Measurements from ENCODE around the gene FUT1.

Gene FUT1

GRCh38 chr19:48715681-48716171 lies 36.7 kb downstream of the FUT1 start:
- no peak for DNase-seq

DNA sequence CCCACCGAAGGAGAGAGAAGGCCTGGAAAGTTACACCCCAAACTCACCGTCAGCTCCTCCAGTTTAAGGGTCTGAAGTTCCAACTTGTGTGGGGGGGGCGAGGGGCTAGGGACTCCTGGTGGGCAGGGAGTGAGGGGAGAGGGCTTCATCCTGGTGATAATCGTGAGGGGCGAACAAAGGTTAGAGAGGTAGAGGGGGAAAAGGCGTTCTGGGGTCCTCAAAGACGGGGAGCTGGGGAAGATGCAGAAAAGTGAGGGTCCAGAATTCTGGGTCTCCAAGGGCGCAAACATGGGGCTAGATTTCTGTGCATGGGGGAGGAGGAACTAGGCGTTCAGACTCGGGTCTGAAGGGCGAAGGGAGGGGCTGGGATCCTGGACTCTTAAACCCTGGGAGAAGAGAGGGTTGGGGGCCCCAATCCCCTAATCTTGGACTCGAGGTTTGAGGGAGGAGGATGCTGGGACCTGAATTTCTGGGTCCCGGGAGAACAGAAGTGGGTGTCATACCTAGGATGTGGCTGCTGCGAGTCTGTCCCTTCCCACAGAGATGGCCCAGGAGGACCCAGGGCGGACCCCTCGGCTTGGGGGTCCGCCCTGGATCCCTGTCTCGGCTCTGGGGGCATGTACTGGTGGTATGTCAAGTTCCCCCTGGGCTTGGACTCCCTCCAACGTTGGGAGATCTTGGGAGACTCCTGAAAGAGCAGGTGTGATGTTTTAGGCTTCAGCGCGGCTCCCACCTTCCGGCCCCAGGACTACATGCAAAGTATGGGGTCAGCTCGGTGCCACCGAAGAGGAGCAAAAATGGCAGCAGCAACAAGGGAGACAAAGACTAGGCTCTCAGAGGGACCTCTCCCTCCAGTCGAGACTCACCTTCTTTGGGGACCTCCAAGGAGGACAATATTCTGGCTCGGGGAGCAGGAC lies 37.4 kb downstream of the FUT1 start:
- DNase-seq = no peak

- peak; percentile 99 for DNase-seq
Observed at GRCh38 chr19:48713864-48714755, 38.3 kb downstream of the FUT1 start.

- DNase-seq = no peak
Observed at GRCh38 chr19:48713041-48713863, 39.2 kb downstream of the FUT1 start.

DNA sequence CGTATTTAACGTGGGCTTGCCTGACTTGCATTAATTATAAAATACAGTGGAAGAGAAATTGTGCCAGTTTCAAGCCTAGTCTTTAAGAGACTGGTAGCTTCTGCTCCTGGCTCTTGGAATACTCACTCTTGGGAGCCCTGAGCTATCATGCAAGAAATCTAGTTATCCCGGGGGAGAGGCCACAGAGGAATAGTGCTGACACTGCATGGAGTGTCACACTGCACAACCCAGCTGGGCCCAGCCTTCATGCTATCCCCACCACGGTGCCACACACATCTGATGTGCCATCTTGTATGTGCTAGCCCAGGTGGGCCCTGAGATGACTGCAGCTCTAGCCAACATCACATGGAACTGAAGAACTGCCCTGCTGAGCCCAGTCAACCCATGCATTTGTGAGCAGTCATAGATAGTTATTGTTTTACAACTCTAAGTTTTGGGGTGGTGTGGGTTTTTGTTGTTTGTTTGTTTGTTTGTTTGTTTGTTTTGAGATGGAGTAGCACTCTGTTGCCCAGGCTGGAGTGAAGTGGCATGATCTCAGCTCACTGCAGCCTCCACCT lies 41.3 kb downstream of the FUT1 start:
- no peak for DNase-seq

DNA sequence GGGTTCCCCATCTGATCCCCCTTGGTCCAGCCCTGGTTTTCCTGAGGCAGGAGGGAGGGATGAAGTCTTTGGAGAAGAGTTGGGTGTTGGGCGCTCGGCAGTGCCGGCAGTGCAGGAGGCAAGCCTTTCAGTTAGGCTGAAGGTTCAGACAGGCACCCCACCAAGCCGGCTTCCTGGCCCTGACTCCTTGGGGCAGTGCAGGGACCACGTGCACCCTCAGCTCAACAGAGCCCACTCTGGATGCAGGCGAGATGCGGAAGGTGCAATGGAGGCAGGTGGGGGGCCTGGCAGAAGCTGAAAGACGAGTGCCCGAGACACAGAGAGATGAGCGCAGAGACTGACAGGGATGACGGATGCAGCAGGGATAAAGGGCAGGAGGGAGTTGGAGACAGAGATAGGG lies 44.0 kb downstream of the FUT1 start:
- DNase-seq = no peak

DNA sequence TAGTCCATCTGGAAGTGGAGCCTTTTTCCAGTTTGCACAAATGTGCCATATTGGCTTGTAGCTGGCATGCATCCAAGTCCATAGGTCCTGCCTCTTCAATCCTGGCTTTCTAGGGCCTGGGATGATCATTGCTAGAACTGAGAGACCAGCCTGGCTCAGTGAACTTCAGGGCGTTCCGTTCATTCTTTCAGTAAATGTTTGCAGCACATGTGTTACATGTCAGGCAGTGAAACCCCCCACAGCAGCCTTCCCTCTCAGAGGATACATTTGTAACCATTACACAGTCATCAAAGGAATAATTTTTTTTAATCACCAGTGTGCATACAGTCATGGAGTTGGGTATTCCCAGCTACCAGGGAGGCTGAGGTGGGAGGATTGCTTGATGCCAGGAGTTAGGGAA lies 47.0 kb downstream of the FUT1 start:
- DNase-seq = no peak

DNA sequence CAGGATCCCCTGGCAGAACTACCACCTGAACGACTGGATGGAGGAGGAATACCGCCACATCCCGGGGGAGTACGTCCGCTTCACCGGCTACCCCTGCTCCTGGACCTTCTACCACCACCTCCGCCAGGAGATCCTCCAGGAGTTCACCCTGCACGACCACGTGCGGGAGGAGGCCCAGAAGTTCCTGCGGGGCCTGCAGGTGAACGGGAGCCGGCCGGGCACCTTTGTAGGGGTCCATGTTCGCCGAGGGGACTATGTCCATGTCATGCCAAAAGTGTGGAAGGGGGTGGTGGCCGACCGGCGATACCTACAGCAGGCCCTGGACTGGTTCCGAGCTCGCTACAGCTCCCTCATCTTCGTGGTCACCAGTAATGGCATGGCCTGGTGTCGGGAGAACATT lies 49.1 kb downstream of the FUT1 start:
- no peak for DNase-seq

GRCh38 chr19:48702701-48703100 lies 49.7 kb downstream of the FUT1 start:
- no peak for DNase-seq

DNA sequence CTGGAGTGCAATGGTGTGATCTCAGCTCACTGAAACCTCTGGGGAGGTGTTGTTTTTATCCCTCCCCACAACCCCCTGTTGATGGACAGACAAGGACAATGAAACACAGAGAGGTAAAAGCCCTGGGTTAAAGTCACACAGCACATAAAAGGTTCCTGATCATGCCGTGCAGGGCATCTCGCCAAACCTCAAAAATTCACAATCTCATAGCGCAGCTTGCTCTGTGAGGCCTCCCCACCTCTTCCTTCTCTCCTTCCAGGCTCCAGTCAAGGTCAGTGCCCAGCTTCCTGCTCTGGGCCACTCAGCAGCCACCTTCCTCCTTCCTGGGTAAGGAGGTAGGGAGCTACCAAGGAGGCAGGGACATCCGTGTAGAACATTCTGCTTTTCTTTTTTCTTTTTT lies 54.4 kb downstream of the FUT1 start:
- no peak for DNase-seq

All from CD4-positive, alpha-beta T cell treated with Interleukin-15 for 1 hour (primary cell).